ENCODE results near the gene SELENOM.
"Not testable (repeated sequence)": the region's sequence is repeated elsewhere in the genome, so short reads cannot be mapped to it uniquely, and the experiment has no call there.

The SELENOM gene

GRCh38 chr22:31089160-31090100, 17.9 kb downstream of the SELENOM start:
- DNase-seq = no peak

GRCh38 chr22:31088233-31088986, 19.0 kb downstream of the SELENOM start:
- no peak for DNase-seq

- DNase-seq = no peak
Measured at GRCh38 chr22:31087744-31088215, 19.6 kb downstream of the SELENOM start.

- DNase-seq = no peak
Measured at GRCh38 chr22:31086703-31087330, 20.6 kb downstream of the SELENOM start.

- DNase-seq = no peak
Measured at GRCh38 chr22:31085928-31086327, 21.4 kb downstream of the SELENOM start.

- no peak for DNase-seq
Measured at GRCh38 chr22:31085493-31085824, 21.9 kb downstream of the SELENOM start.

- no peak for DNase-seq
Measured at GRCh38 chr22:31084811-31085492, 22.4 kb downstream of the SELENOM start.

GRCh38 chr22:31083923-31084810, 23.2 kb downstream of the SELENOM start:
- no peak for DNase-seq

- DNase-seq = no peak
Measured at GRCh38 chr22:31083377-31083768, 24.0 kb downstream of the SELENOM start.

GRCh38 chr22:31082606-31083376, 24.6 kb downstream of the SELENOM start:
- DNase-seq = no peak

GRCh38 chr22:31081963-31082605, 25.3 kb downstream of the SELENOM start:
- DNase-seq = no peak

- DNase-seq = peak; percentile 43
Measured at GRCh38 chr22:31080848-31081649, 26.3 kb downstream of the SELENOM start, which contains the start of gene SMTN. Gene SMTN (plus strand): TSS chr22:31081318. CDS start chr22:31083259, 1,941 bp downstream.

- no peak for DNase-seq
Measured at GRCh38 chr22:31080164-31080847, 27.1 kb downstream of the SELENOM start.

- no peak for DNase-seq
Measured at GRCh38 chr22:31079095-31079642, 28.2 kb downstream of the SELENOM start.

- not testable (repeated sequence) for DNase-seq
Measured at GRCh38 chr22:31078389-31078788, 29.0 kb downstream of the SELENOM start.

GRCh38 chr22:31077681-31078080, 29.7 kb downstream of the SELENOM start:
- DNase-seq = no peak

GRCh38 chr22:31075961-31076360, 31.4 kb downstream of the SELENOM start:
- no peak for DNase-seq

- not testable (repeated sequence) for DNase-seq
Measured at GRCh38 chr22:31073545-31074145, 33.7 kb downstream of the SELENOM start.

All from NCI-H748 treated with DMSO at 0.1 percent for 48 hours (cell line).